DMS53 (cell line): ENCODE measurements around the gene NOS1AP.
"Not testable (repeated sequence)": the region's sequence is repeated elsewhere in the genome, so short reads cannot be mapped to it uniquely, and the experiment has no call there.

ENCODE experiments used
- DNase-seq: peaks from one replicate; lab custom pipeline; 2025; lab: John Stamatoyannopoulos, UW

Gene NOS1AP

GRCh38 chr1:162195567-162195966 is 126.1 kb downstream of the NOS1AP start:
- no peak for DNase-seq

- peak; percentile 23 for DNase-seq
Observed at GRCh38 chr1:162196387-162196786, 126.9 kb downstream of the NOS1AP start.

GRCh38 chr1:162197041-162197531 is 127.6 kb downstream of the NOS1AP start:
- peak; percentile 50 for DNase-seq

- DNase-seq = peak; percentile 39
Observed at GRCh38 chr1:162197615-162198421, 128.3 kb downstream of the NOS1AP start.

- DNase-seq = no peak
Observed at GRCh38 chr1:162200096-162200847, 130.8 kb downstream of the NOS1AP start.

- not testable (repeated sequence) for DNase-seq
Observed at GRCh38 chr1:162201062-162201461, 131.6 kb downstream of the NOS1AP start.

- no peak for DNase-seq
Observed at GRCh38 chr1:162204129-162204822, 134.8 kb downstream of the NOS1AP start.

GRCh38 chr1:162204823-162205155 is 135.3 kb downstream of the NOS1AP start:
- DNase-seq = no peak

- DNase-seq = no peak
Observed at GRCh38 chr1:162206300-162206699, 136.8 kb downstream of the NOS1AP start.

- DNase-seq = peak; percentile 82
Observed at GRCh38 chr1:162206749-162207635, 137.5 kb downstream of the NOS1AP start.

- no peak for DNase-seq
Observed at GRCh38 chr1:162207862-162208261, 138.4 kb downstream of the NOS1AP start.

GRCh38 chr1:162210196-162210595 is 140.7 kb downstream of the NOS1AP start:
- no peak for DNase-seq

GRCh38 chr1:162212713-162213112 is 143.2 kb downstream of the NOS1AP start:
- DNase-seq = no peak

- no peak for DNase-seq
Observed at GRCh38 chr1:162213281-162213912, 143.9 kb downstream of the NOS1AP start.

GRCh38 chr1:162214202-162214601 is 144.7 kb downstream of the NOS1AP start:
- DNase-seq = no peak

GRCh38 chr1:162215902-162216301 is 146.4 kb downstream of the NOS1AP start:
- DNase-seq = no peak

GRCh38 chr1:162216604-162217003 is 147.1 kb downstream of the NOS1AP start:
- DNase-seq = no peak

- no peak for DNase-seq
Observed at GRCh38 chr1:162217706-162218105, 148.2 kb downstream of the NOS1AP start.

- no peak for DNase-seq
Observed at GRCh38 chr1:162218546-162218945, 149.1 kb downstream of the NOS1AP start.

GRCh38 chr1:162218975-162219374 is 149.5 kb downstream of the NOS1AP start:
- peak; percentile 48 for DNase-seq

GRCh38 chr1:162219461-162219860 is 150.0 kb downstream of the NOS1AP start:
- no peak for DNase-seq
